Measurements from ENCODE around the gene MAN2B2. TPM values are rescaled to one million over a fixed set of nuclear protein-coding genes. Genes with fewer than 3 reads are reported as not detected.

Gene MAN2B2
- total RNA-seq, 1 experiment from 2014 or later: 30.9 TPM

DNA sequence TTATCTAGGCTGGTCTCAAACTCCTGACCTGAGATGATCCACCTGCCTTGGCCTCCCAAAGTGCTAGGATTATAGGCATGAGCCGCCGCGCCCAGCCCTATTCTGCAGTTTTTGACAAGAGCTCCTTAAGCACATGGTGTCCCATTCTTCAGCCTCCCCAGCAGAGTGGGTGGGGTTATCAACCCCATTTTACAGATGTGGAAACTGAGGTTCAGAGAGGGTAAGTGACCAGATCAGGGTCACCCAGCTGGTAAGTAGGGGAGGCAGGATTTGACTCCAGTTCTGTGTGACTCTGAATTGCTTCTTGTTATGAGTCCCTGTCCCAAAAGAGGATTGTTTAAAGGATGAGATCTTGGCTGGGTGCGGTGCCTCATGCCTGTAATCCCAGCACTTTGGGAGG, 14.5 kb downstream of the MAN2B2 start:
- intact Hi-C loops (cut with micrococcal nuclease; ENCODE audit: unreplicated experiment): no loop called here
- Mint-ChIP-seq H3K27me3 (ENCODE audit: unreplicated experiment) (no peaks in the 10 kb centered on the region), H3K36me3 (ENCODE audit: insufficient read depth, unreplicated experiment) (no peaks in the 10 kb centered on the region), H3K4me1 (ENCODE audit: low read depth, unreplicated experiment) (no peaks in the 10 kb centered on the region), H3K4me3 (ENCODE audit: low read depth, unreplicated experiment) (no peak overlapping the region), H3K27ac (ENCODE audit: unreplicated experiment) (no peak overlapping the region), H3K9me3 (ENCODE audit: low read depth, unreplicated experiment) (no peaks in the 10 kb centered on the region)
- no peak for DNase-seq
- TF ChIP-seq, protein P1, sequence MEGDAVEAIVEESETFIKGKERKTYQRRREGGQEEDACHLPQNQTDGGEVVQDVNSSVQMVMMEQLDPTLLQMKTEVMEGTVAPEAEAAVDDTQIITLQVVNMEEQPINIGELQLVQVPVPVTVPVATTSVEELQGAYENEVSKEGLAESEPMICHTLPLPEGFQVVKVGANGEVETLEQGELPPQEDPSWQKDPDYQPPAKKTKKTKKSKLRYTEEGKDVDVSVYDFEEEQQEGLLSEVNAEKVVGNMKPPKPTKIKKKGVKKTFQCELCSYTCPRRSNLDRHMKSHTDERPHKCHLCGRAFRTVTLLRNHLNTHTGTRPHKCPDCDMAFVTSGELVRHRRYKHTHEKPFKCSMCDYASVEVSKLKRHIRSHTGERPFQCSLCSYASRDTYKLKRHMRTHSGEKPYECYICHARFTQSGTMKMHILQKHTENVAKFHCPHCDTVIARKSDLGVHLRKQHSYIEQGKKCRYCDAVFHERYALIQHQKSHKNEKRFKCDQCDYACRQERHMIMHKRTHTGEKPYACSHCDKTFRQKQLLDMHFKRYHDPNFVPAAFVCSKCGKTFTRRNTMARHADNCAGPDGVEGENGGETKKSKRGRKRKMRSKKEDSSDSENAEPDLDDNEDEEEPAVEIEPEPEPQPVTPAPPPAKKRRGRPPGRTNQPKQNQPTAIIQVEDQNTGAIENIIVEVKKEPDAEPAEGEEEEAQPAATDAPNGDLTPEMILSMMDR (IDR thresholded peaks at IDR 0.05; ENCODE audit: unreplicated experiment): no peak
- CTCF ChIA-PET: no interaction called here
- no TSS peak for BruUV-seq (replicated peaks)

DNA sequence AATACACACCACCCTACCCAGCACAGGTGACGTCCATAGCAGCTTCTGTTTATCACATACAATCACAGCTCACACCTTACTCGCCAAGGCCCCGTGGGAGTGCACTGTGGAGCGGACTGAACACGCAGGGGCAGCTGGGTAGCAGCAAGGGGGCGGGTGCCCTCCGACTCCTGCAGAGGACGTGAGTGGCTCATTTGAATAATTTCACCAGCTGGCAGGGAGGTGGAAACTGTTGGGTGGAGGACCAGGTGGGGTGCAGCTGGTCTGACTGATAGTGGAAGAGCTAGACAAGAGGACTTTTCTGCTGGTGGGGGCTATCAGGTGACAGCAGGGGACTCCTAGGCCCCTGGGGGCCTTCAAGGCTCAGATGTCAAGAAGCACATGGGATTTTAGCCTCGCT, 16.3 kb downstream of the MAN2B2 start:
- intact Hi-C loops (cut with micrococcal nuclease; ENCODE audit: unreplicated experiment): no loop called here
- H3K36me3 Mint-ChIP-seq (ENCODE audit: insufficient read depth, unreplicated experiment): peaks cover 4% of the 10 kb centered on the region
- H3K4me1 Mint-ChIP-seq (ENCODE audit: low read depth, unreplicated experiment): no peaks in the 10 kb centered on the region
- no peak overlapping the region for H3K4me3 Mint-ChIP-seq (ENCODE audit: low read depth, unreplicated experiment)
- H3K27ac Mint-ChIP-seq (ENCODE audit: unreplicated experiment): no peak overlapping the region
- H3K9me3 Mint-ChIP-seq (ENCODE audit: low read depth, unreplicated experiment): no peaks in the 10 kb centered on the region
- CTCF ChIA-PET: no interaction called here
- no peak for DNase-seq
- TF ChIP-seq, protein P1 (IDR thresholded peaks at IDR 0.05; ENCODE audit: unreplicated experiment): no peak
- no TSS peak for BruUV-seq (replicated peaks)
- H3K27me3 Mint-ChIP-seq (ENCODE audit: unreplicated experiment): no peaks in the 10 kb centered on the region

GRCh38 chr4:6591781-6592180, 16.8 kb downstream of the MAN2B2 start:
- H3K9me3 Mint-ChIP-seq (ENCODE audit: low read depth, unreplicated experiment): no peaks in the 10 kb centered on the region
- no peaks in the 10 kb centered on the region for H3K4me1 Mint-ChIP-seq (ENCODE audit: low read depth, unreplicated experiment)
- CTCF ChIA-PET: interaction anchor here (1.3 kb wide), 1 partner anchor 17 kb away, joined by 3 read pairs; the partner anchor contains the start of gene MAN2B2
- no peak overlapping the region for H3K27ac Mint-ChIP-seq (ENCODE audit: unreplicated experiment)
- no TSS peak for BruUV-seq (replicated peaks)
- no peak overlapping the region for H3K4me3 Mint-ChIP-seq (ENCODE audit: low read depth, unreplicated experiment)
- TF ChIP-seq, protein P1 (IDR thresholded peaks at IDR 0.05; ENCODE audit: unreplicated experiment): no peak
- peaks cover 7% of the 10 kb centered on the region for H3K36me3 Mint-ChIP-seq (ENCODE audit: insufficient read depth, unreplicated experiment)
- intact Hi-C loops (cut with micrococcal nuclease; ENCODE audit: unreplicated experiment): no loop called here
- DNase-seq: no peak
- no peaks in the 10 kb centered on the region for H3K27me3 Mint-ChIP-seq (ENCODE audit: unreplicated experiment)

- BruUV-seq (replicated peaks): no TSS peak
- intact Hi-C loops (cut with micrococcal nuclease; ENCODE audit: unreplicated experiment): no loop called here
- no peak overlapping the region for H3K4me3 Mint-ChIP-seq (ENCODE audit: low read depth, unreplicated experiment)
- H3K4me1 Mint-ChIP-seq (ENCODE audit: low read depth, unreplicated experiment): no peaks in the 10 kb centered on the region
- no peaks in the 10 kb centered on the region for H3K9me3 Mint-ChIP-seq (ENCODE audit: low read depth, unreplicated experiment)
- H3K27me3 Mint-ChIP-seq (ENCODE audit: unreplicated experiment): no peaks in the 10 kb centered on the region
- DNase-seq: no peak
- no peak overlapping the region for H3K27ac Mint-ChIP-seq (ENCODE audit: unreplicated experiment)
- H3K36me3 Mint-ChIP-seq (ENCODE audit: insufficient read depth, unreplicated experiment): peaks cover 7% of the 10 kb centered on the region
- TF ChIP-seq, protein P1 (IDR thresholded peaks at IDR 0.05; ENCODE audit: unreplicated experiment): no peak
- CTCF ChIA-PET: interaction anchor here (1.3 kb wide), 1 partner anchor 18 kb away, joined by 3 read pairs; the partner anchor contains the start of gene MAN2B2
Observed at GRCh38 chr4:6592804-6593563, 18.0 kb downstream of the MAN2B2 start.
